GM12872 (cell line): ENCODE data around the gene POP4.

ENCODE experiments used
- CTCF ChIP-seq: IDR thresholded peaks from 3 replicates; pipeline ENCODE4 v1.5.1; 2011; ENCODE audit warnings: low read depth, mild to moderate bottlenecking, low read length, moderate library complexity; ENCODE audit not compliant: insufficient read depth

Gene POP4

DNA sequence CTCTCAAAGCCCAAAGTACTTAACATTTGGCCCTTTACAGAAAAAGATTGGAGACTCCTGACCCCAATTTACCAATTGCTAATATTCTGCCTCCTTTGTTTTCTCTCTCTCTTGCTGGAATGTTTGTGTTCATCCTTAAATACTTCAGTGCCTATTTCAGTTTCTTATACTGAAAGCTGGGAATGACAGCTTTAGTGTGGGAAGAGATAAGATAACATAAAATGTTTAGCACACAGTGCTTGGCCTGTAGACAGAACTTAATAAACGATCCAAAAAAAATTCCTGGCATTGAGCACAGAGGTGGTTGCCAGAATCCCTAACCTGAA lies 56.2 kb downstream of the POP4 start:
- no peak for TF ChIP-seq CTCF

DNA sequence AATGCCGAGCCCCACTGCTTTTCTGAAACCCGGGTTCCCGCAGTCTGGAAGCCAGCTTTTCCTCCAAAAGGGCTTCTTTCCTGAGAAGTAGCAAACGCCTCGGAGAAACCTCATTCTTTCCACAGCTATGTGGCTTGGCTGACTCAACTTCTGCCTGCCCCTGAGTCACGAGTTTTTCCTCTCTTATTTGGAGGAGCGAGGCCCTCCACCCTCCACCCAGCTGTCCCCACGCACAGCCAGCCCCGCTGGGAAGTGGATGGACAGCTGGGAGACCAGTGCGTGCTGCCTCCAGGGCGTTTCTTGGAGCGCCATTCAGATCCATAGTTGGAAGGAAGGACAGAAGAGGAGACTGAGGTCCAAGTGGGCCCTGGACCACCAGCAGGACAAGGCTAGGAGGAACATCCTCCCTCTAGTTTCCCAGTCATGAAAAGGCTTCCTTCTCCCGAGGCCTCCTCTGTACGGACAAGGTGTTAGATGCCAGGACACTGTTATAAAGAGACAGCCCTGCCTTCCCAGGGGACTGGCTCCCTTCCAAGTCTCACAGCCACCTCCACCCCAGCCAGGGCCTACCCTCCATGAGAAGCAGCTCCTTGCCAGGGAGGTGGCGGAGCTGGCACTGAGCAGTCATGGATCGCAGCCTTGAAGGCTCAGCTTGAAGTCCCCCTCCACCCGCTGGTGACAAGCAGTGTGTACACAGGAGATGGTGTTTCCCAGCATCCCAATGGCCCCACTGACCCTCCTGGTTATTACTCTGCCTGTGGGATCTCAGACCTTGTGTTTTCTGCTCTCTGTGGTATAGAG lies 56.7 kb downstream of the POP4 start:
- no peak for TF ChIP-seq CTCF

DNA sequence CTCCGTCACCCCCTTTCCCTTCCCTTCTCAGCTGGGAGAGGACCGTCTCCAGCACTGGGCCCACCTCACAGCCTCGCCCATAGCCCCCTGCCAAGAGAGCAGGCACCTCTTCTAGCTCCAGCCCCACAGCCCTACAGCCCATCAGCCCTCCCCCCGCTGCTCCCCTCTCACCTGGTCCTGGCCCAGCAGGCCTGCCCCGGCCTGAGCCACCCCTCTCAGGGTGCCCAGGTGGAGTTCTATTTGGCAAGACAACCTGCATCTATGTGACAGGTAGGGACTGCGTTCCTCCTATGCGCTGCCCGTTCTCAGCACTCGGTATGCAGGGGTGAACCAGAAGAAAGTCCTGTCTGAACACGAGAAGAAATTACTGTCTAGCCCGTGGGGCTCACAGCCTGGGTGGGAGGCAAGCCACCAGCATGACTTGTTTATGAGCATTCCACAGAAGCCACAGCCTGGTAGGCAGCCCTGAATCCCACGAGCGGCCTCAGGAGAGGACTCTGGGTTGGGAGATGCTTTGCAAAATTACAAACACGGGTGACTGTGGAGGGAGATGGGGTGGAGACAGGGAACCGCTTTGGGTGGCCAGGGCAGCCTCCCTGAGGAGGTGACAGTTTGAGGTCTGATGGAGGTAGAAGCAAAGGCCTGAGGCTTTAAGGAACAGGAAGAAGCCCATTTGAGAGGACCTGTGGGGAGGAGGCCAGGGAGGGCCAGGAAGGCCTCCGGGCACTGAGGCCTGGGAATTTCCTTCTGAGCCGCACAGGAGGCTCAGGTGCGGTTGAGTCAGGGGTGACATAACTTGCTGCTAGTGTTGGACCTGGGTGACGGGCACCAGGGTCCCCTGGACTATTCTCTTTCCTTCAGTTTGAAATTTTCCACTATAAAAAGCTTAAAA lies 58.0 kb downstream of the POP4 start:
- no peak for TF ChIP-seq CTCF

DNA sequence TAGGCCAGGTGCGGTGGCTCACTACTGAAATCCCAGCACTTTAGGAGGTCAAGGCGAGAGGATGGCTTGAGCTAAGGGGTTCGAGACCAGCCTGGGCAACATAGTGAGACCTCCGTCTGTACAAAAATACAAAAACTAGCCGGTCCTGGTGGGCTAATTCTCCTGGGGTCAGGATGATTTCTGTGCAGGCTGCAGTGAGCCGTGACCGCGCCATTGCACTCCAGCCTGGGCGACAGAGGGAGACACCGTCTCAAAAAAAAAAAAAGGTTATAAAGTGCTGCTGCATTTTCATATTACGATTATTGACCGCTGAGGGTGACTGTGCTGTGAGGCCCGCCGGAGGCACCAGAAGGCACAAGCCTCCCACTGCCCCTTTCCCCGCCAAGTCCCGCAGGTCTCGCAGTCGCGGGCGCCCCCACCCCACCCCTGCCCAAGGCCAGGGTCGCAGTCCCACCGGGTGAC lies 58.7 kb downstream of the POP4 start:
- peak; percentile 27; the same call in 2 of the 3 replicates for TF ChIP-seq CTCF

- no peak for TF ChIP-seq CTCF
Observed at GRCh38 chr19:29665215-29665825, 59.2 kb downstream of the POP4 start, which contains the start of gene PLEKHF1. TSS of gene PLEKHF1 (plus strand) at chr19:29665461. CDS start at chr19:29673840, 8,379 bp downstream.

DNA sequence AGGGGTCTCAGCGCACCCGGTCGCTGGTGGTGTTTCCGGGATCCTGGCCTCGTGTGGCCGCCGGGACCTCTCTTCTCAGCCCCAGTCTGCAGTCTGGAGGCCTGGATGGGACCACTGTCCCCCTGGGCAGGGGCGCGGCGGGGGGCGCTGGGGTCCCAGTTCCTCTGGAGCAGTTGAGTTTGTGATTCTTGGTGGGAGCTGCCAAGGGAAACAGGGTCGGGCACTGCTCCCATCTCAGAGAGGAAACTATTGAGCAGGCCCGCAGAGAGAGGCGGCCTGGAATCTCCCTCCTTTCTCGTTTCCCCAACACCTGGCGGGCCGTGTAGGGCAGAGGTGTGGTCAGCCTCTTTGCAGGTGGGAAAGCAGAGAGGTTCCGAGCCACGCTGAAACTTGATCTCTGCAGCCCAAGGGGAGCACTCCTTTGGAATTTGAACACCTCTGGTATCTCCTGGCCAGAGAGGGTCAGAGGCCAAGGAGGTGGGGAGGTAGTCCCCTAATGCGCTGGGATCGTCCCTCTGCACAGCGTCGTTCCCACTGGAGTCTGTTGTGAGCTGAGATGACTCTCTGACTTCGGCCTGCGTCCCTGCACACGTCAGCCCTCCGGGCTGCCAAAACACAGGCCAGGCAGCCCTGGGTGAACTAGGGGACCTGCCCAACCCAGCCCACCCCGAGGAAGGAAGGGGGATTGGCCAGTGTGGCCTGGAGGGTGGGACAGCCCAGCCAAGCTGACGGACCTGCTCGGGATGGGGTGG lies 59.9 kb downstream of the POP4 start:
- no peak for TF ChIP-seq CTCF
